ENCODE data around the gene RET.

The RET gene

GRCh38 chr10:43077421-43078171 is 727 bp downstream of the RET start:
- no peak for TF ChIP-seq CTCF (conservative IDR thresholded peaks at IDR 0.05; ENCODE audit: low read depth, low read length)
- no peak for DNase-seq (ENCODE audit: low read depth)
- H3K4me3 ChIP-seq (ENCODE audit: low read length) = no peak overlapping the region

- no peak for TF ChIP-seq CTCF (conservative IDR thresholded peaks at IDR 0.05; ENCODE audit: low read depth, low read length)
- no peak for DNase-seq (ENCODE audit: low read depth)
- H3K4me3 ChIP-seq (ENCODE audit: low read length) = no peak overlapping the region
These were observed 1.5 kb downstream of the RET start for GRCh38 chr10:43078175-43078985.

GRCh38 chr10:43078986-43079273 is 2.1 kb downstream of the RET start:
- no peak for DNase-seq (ENCODE audit: low read depth)
- peak; percentile 62 for TF ChIP-seq CTCF (conservative IDR thresholded peaks at IDR 0.05; ENCODE audit: low read depth, low read length)
- no peak overlapping the region for H3K4me3 ChIP-seq (ENCODE audit: low read length)

- no peak for DNase-seq (ENCODE audit: low read depth)
- TF ChIP-seq CTCF (conservative IDR thresholded peaks at IDR 0.05; ENCODE audit: low read depth, low read length) = no peak
- no peak overlapping the region for H3K4me3 ChIP-seq (ENCODE audit: low read length)
These were observed 3.0 kb downstream of the RET start for GRCh38 chr10:43079856-43080255.

- no peak overlapping the region for H3K4me3 ChIP-seq (ENCODE audit: low read length)
- TF ChIP-seq CTCF (conservative IDR thresholded peaks at IDR 0.05; ENCODE audit: low read depth, low read length) = no peak
- no peak for DNase-seq (ENCODE audit: low read depth)
These were observed 5.2 kb downstream of the RET start for GRCh38 chr10:43082087-43082486.

- DNase-seq (ENCODE audit: low read depth) = no peak
- no peak for TF ChIP-seq CTCF (conservative IDR thresholded peaks at IDR 0.05; ENCODE audit: low read depth, low read length)
- H3K4me3 ChIP-seq (ENCODE audit: low read length) = no peak overlapping the region
These were observed 5.9 kb downstream of the RET start for GRCh38 chr10:43082746-43083145.

- H3K4me3 ChIP-seq (ENCODE audit: low read length) = no peak overlapping the region
- no peak for TF ChIP-seq CTCF (conservative IDR thresholded peaks at IDR 0.05; ENCODE audit: low read depth, low read length)
- no peak for DNase-seq (ENCODE audit: low read depth)
These were observed 6.9 kb downstream of the RET start for GRCh38 chr10:43083764-43084163.
